Suppressor macrophage treated with lipopolysaccharide for 1 hour (primary cell): ENCODE results near the gene ELK1.
A peak's percentile ranks its signal among the peaks of the same experiment; 100 is the strongest.
"Not testable (repeated sequence)": the region's sequence is repeated elsewhere in the genome, so short reads cannot be mapped to it uniquely, and the experiment has no call there.

Experiments
- DNase-seq, 3 donors: peaks; one replicate each; pipeline ENCODE4 v3.0.0-alpha.2; 2020 to 2022

ELK1 gene

GRCh38 chrX:47650164-47651042 is at the start of gene ELK1:
Gene ELK1 (minus strand): TSS chrX:47650563. CDS start chrX:47641441, 9,122 bp downstream.
- peak; percentile 93 to 95 (median 94) for DNase-seq

GRCh38 chrX:47697181-47697580 is 46.8 kb upstream of the ELK1 start:
- no peak for DNase-seq

GRCh38 chrX:47690175-47690574 is 39.8 kb upstream of the ELK1 start:
- DNase-seq, result peak in 2 of 3 donors; percentile 11 to 21

- DNase-seq, result no peak
Observed at GRCh38 chrX:47687263-47687662, 36.9 kb upstream of the ELK1 start.

GRCh38 chrX:47683829-47684205 is 33.5 kb upstream of the ELK1 start:
- DNase-seq, result peak; percentile 40 to 85 (median 52)

GRCh38 chrX:47683184-47683828 is 32.9 kb upstream of the ELK1 start:
- DNase-seq, result no peak

GRCh38 chrX:47675959-47676859 is 25.8 kb upstream of the ELK1 start:
- peak; percentile 51 to 58 (median 56) for DNase-seq

GRCh38 chrX:47674776-47675175 is 24.4 kb upstream of the ELK1 start:
- DNase-seq, result no peak

GRCh38 chrX:47665797-47666196 is 15.4 kb upstream of the ELK1 start:
- DNase-seq, result not testable (repeated sequence)

GRCh38 chrX:47664737-47665136 is 14.4 kb upstream of the ELK1 start:
- peak; percentile 44 to 59 (median 55) for DNase-seq

- peak; percentile 86 to 95 (median 89) for DNase-seq
Observed at GRCh38 chrX:47662144-47662657, 11.8 kb upstream of the ELK1 start.

- DNase-seq, result no peak
Observed at GRCh38 chrX:47661539-47661938, 11.2 kb upstream of the ELK1 start.

- no peak for DNase-seq
Observed at GRCh38 chrX:47659421-47659726, 9.0 kb upstream of the ELK1 start.

- peak; percentile 94 to 97 (median 96) for DNase-seq
Observed at GRCh38 chrX:47658684-47659420, 8.5 kb upstream of the ELK1 start, which contains the start of gene UXT. Gene UXT (minus strand): TSS chrX:47659180. CDS start chrX:47658927, 253 bp downstream.

GRCh38 chrX:47658301-47658683 is 7.9 kb upstream of the ELK1 start:
- DNase-seq, result no peak

GRCh38 chrX:47651043-47651905 is 911 bp upstream of the ELK1 start:
- DNase-seq, result no peak

- no peak for DNase-seq
Observed at GRCh38 chrX:47649781-47650163, 591 bp downstream of the ELK1 start.

GRCh38 chrX:47649271-47649670 is 1.1 kb downstream of the ELK1 start:
- peak; percentile 46 to 75 (median 65) for DNase-seq

- DNase-seq, result no peak
Observed at GRCh38 chrX:47648376-47648775, 2.0 kb downstream of the ELK1 start.

GRCh38 chrX:47646636-47647035 is 3.7 kb downstream of the ELK1 start:
- no peak for DNase-seq

- no peak for DNase-seq
Observed at GRCh38 chrX:47645530-47645929, 4.8 kb downstream of the ELK1 start.
